HUES6 (cell line): ENCODE measurements around the gene POLR1A.

Source experiments
- H3K27ac ChIP-seq: 2 replicates; pipeline ENCODE4 v1.7.0; 2013; ENCODE audit warnings: low read depth, mild to moderate bottlenecking, low read length, inconsistent platforms
- H3K27me3 ChIP-seq: 2 replicates; pipeline ENCODE4 v1.6.1; 2013; ENCODE audit warnings: low read length; ENCODE audit not compliant: control insufficient read depth, insufficient read depth
- H3K36me3 ChIP-seq: 2 replicates; pipeline ENCODE4 v1.6.1; 2013; ENCODE audit warnings: low read length; ENCODE audit not compliant: control insufficient read depth, insufficient read depth
- H3K4me1 ChIP-seq: 2 replicates; pipeline ENCODE4 v1.6.1; 2013; ENCODE audit warnings: low read length; ENCODE audit not compliant: control insufficient read depth, insufficient read depth
- H3K4me3 ChIP-seq: 2 replicates; pipeline ENCODE4 v1.5.1; 2013; ENCODE audit warnings: low read depth, low read length
- H3K9ac ChIP-seq: one replicate; pipeline ENCODE4 v1.6.1; 2013; ENCODE audit warnings: mild to moderate bottlenecking, low read length
- H3K9me3 ChIP-seq: 2 replicates; pipeline ENCODE4 v1.6.1; 2013; ENCODE audit warnings: low read depth, low read length; ENCODE audit not compliant: control insufficient read depth, insufficient read depth

The POLR1A gene

GRCh38 chr2:86072271-86072858, 33.3 kb downstream of the POLR1A start:
- Histone ChIP-seq H3K4me1 (no peaks in the 10 kb centered on the region), H3K9me3 (no peaks in the 10 kb centered on the region), H3K4me3 (no peak overlapping the region), H3K27me3 (no peaks in the 10 kb centered on the region), H3K36me3 (peaks cover 94% of the 10 kb centered on the region), H3K27ac (no peak overlapping the region), H3K9ac (no peak overlapping the region)

GRCh38 chr2:86070868-86071267, 34.8 kb downstream of the POLR1A start:
- Histone ChIP-seq H3K4me1 (no peaks in the 10 kb centered on the region), H3K4me3 (no peak overlapping the region), H3K9me3 (no peaks in the 10 kb centered on the region), H3K36me3 (peaks cover 94% of the 10 kb centered on the region), H3K27me3 (no peaks in the 10 kb centered on the region), H3K27ac (no peak overlapping the region), H3K9ac (no peak overlapping the region)

GRCh38 chr2:86069783-86070339, 35.8 kb downstream of the POLR1A start:
- H3K4me1 ChIP-seq, result no peaks in the 10 kb centered on the region
- H3K27me3 ChIP-seq, result no peaks in the 10 kb centered on the region
- peaks cover 97% of the 10 kb centered on the region for H3K36me3 ChIP-seq
- H3K4me3 ChIP-seq, result no peak overlapping the region
- H3K27ac ChIP-seq, result no peak overlapping the region
- H3K9ac ChIP-seq, result no peak overlapping the region
- no peaks in the 10 kb centered on the region for H3K9me3 ChIP-seq

GRCh38 chr2:86069091-86069685, 36.5 kb downstream of the POLR1A start:
- Histone ChIP-seq H3K4me1 (no peaks in the 10 kb centered on the region), H3K36me3 (peaks cover 97% of the 10 kb centered on the region), H3K9ac (no peak overlapping the region), H3K27ac (no peak overlapping the region), H3K27me3 (no peaks in the 10 kb centered on the region), H3K4me3 (no peak overlapping the region), H3K9me3 (no peaks in the 10 kb centered on the region)

- H3K27me3 ChIP-seq, result no peaks in the 10 kb centered on the region
- no peaks in the 10 kb centered on the region for H3K4me1 ChIP-seq
- H3K9ac ChIP-seq, result no peak overlapping the region
- H3K27ac ChIP-seq, result no peak overlapping the region
- H3K4me3 ChIP-seq, result no peak overlapping the region
- H3K36me3 ChIP-seq, result peaks cover 97% of the 10 kb centered on the region
- H3K9me3 ChIP-seq, result no peaks in the 10 kb centered on the region
These were observed 37.0 kb downstream of the POLR1A start for GRCh38 chr2:86068648-86069047.

GRCh38 chr2:86068136-86068588, 37.5 kb downstream of the POLR1A start:
- Histone ChIP-seq H3K27me3 (no peaks in the 10 kb centered on the region), H3K9ac (no peak overlapping the region), H3K36me3 (peaks cover 96% of the 10 kb centered on the region), H3K4me3 (no peak overlapping the region), H3K27ac (no peak overlapping the region), H3K9me3 (no peaks in the 10 kb centered on the region), H3K4me1 (no peaks in the 10 kb centered on the region)

GRCh38 chr2:86066915-86067314, 38.8 kb downstream of the POLR1A start:
- Histone ChIP-seq H3K27me3 (no peaks in the 10 kb centered on the region), H3K27ac (no peak overlapping the region), H3K36me3 (peaks cover 89% of the 10 kb centered on the region)

GRCh38 chr2:86066007-86066578, 39.6 kb downstream of the POLR1A start:
- Histone ChIP-seq H3K27ac (no peak overlapping the region), H3K36me3 (peaks cover 88% of the 10 kb centered on the region), H3K9me3 (no peaks in the 10 kb centered on the region), H3K4me1 (no peaks in the 10 kb centered on the region), H3K4me3 (no peak overlapping the region), H3K27me3 (no peaks in the 10 kb centered on the region), H3K9ac (no peak overlapping the region)

More at GRCh38 chr2:86066915-86067314, 38.8 kb downstream of the POLR1A start:
- H3K9ac ChIP-seq, result no peak overlapping the region
- H3K4me3 ChIP-seq, result no peak overlapping the region
- H3K4me1 ChIP-seq, result no peaks in the 10 kb centered on the region
- H3K9me3 ChIP-seq, result no peaks in the 10 kb centered on the region

GRCh38 chr2:86065512-86065911, 40.2 kb downstream of the POLR1A start:
- H3K4me3 ChIP-seq, result no peak overlapping the region
- H3K9ac ChIP-seq, result no peak overlapping the region
- H3K27ac ChIP-seq, result no peak overlapping the region
- H3K9me3 ChIP-seq, result no peaks in the 10 kb centered on the region
- no peaks in the 10 kb centered on the region for H3K4me1 ChIP-seq
- H3K36me3 ChIP-seq, result peaks cover 88% of the 10 kb centered on the region
- H3K27me3 ChIP-seq, result no peaks in the 10 kb centered on the region

- peaks cover 86% of the 10 kb centered on the region for H3K36me3 ChIP-seq
- H3K9me3 ChIP-seq, result no peaks in the 10 kb centered on the region
- H3K27ac ChIP-seq, result no peak overlapping the region
- H3K9ac ChIP-seq, result no peak overlapping the region
- no peaks in the 10 kb centered on the region for H3K4me1 ChIP-seq
- H3K27me3 ChIP-seq, result no peaks in the 10 kb centered on the region
- no peak overlapping the region for H3K4me3 ChIP-seq
These were observed 41.7 kb downstream of the POLR1A start for GRCh38 chr2:86064006-86064405.

- no peak overlapping the region for H3K4me3 ChIP-seq
- H3K4me1 ChIP-seq, result no peaks in the 10 kb centered on the region
- H3K9ac ChIP-seq, result no peak overlapping the region
- no peaks in the 10 kb centered on the region for H3K9me3 ChIP-seq
- H3K27me3 ChIP-seq, result no peaks in the 10 kb centered on the region
- no peak overlapping the region for H3K27ac ChIP-seq
- H3K36me3 ChIP-seq, result peaks cover 76% of the 10 kb centered on the region
These were observed 43.6 kb downstream of the POLR1A start for GRCh38 chr2:86062043-86062442.
